Rectal smooth muscle tissue (tissue), 1 donor: ENCODE results near the gene PSTPIP1.

Source experiments
- H3K27ac ChIP-seq: one replicate; pipeline ENCODE4 v1.7.0; 2013; ENCODE audit warnings: low read depth, low read length, inconsistent platforms
- H3K27me3 ChIP-seq: one replicate; pipeline ENCODE4 v1.7.0; 2013; ENCODE audit warnings: low read length; ENCODE audit not compliant: control insufficient read depth, insufficient read depth
- H3K36me3 ChIP-seq: one replicate; pipeline ENCODE4 v1.7.0; 2013; ENCODE audit warnings: low read length; ENCODE audit not compliant: control insufficient read depth, insufficient read depth
- H3K4me1 ChIP-seq: one replicate; pipeline ENCODE4 v1.7.0; 2013; ENCODE audit warnings: low read length; ENCODE audit not compliant: control insufficient read depth, insufficient read depth
- H3K4me3 ChIP-seq: one replicate; pipeline ENCODE4 v1.7.0; 2013; ENCODE audit warnings: low read length
- H3K9ac ChIP-seq: one replicate; pipeline ENCODE4 v1.7.0; 2013; ENCODE audit warnings: low read length

The PSTPIP1 gene

GRCh38 chr15:76982756-76983155 is 12.2 kb upstream of the PSTPIP1 start:
- Histone ChIP-seq H3K27me3 (no peaks in the 10 kb centered on the region), H3K4me3 (no peak overlapping the region), H3K4me1 (no peaks in the 10 kb centered on the region), H3K27ac (no peak overlapping the region), H3K9ac (no peak overlapping the region), H3K36me3 (no peaks in the 10 kb centered on the region)

- H3K4me1 ChIP-seq: no peaks in the 10 kb centered on the region
- no peak overlapping the region for H3K27ac ChIP-seq
- no peak overlapping the region for H3K9ac ChIP-seq
- H3K4me3 ChIP-seq: no peak overlapping the region
- no peaks in the 10 kb centered on the region for H3K27me3 ChIP-seq
- H3K36me3 ChIP-seq: no peaks in the 10 kb centered on the region
These were observed 11.1 kb upstream of the PSTPIP1 start for GRCh38 chr15:76983590-76984375.

GRCh38 chr15:76986743-76987142 is 8.2 kb upstream of the PSTPIP1 start:
- Histone ChIP-seq H3K4me3 (no peak overlapping the region), H3K27ac (no peak overlapping the region), H3K36me3 (no peaks in the 10 kb centered on the region), H3K4me1 (no peaks in the 10 kb centered on the region), H3K27me3 (no peaks in the 10 kb centered on the region), H3K9ac (no peak overlapping the region)

- Histone ChIP-seq H3K4me3 (no peak overlapping the region), H3K27ac (no peak overlapping the region), H3K27me3 (no peaks in the 10 kb centered on the region), H3K4me1 (no peaks in the 10 kb centered on the region), H3K9ac (no peak overlapping the region), H3K36me3 (no peaks in the 10 kb centered on the region)
These were observed 7.7 kb upstream of the PSTPIP1 start for GRCh38 chr15:76987276-76987675.

- no peaks in the 10 kb centered on the region for H3K4me1 ChIP-seq
- H3K9ac ChIP-seq: no peak overlapping the region
- H3K36me3 ChIP-seq: no peaks in the 10 kb centered on the region
- H3K4me3 ChIP-seq: no peak overlapping the region
- no peak overlapping the region for H3K27ac ChIP-seq
- H3K27me3 ChIP-seq: no peaks in the 10 kb centered on the region
These were observed 6.7 kb upstream of the PSTPIP1 start for GRCh38 chr15:76987896-76988860.

GRCh38 chr15:76988867-76989780 is 5.8 kb upstream of the PSTPIP1 start:
- Histone ChIP-seq H3K27me3 (no peaks in the 10 kb centered on the region), H3K36me3 (no peaks in the 10 kb centered on the region), H3K4me3 (no peak overlapping the region), H3K27ac (no peak overlapping the region), H3K9ac (no peak overlapping the region), H3K4me1 (no peaks in the 10 kb centered on the region)

- Histone ChIP-seq H3K27ac (no peak overlapping the region), H3K36me3 (no peaks in the 10 kb centered on the region), H3K4me3 (no peak overlapping the region), H3K4me1 (peaks cover under 1% of the 10 kb centered on the region), H3K27me3 (no peaks in the 10 kb centered on the region), H3K9ac (no peak overlapping the region)
These were observed 3.9 kb upstream of the PSTPIP1 start for GRCh38 chr15:76991048-76991447.

DNA sequence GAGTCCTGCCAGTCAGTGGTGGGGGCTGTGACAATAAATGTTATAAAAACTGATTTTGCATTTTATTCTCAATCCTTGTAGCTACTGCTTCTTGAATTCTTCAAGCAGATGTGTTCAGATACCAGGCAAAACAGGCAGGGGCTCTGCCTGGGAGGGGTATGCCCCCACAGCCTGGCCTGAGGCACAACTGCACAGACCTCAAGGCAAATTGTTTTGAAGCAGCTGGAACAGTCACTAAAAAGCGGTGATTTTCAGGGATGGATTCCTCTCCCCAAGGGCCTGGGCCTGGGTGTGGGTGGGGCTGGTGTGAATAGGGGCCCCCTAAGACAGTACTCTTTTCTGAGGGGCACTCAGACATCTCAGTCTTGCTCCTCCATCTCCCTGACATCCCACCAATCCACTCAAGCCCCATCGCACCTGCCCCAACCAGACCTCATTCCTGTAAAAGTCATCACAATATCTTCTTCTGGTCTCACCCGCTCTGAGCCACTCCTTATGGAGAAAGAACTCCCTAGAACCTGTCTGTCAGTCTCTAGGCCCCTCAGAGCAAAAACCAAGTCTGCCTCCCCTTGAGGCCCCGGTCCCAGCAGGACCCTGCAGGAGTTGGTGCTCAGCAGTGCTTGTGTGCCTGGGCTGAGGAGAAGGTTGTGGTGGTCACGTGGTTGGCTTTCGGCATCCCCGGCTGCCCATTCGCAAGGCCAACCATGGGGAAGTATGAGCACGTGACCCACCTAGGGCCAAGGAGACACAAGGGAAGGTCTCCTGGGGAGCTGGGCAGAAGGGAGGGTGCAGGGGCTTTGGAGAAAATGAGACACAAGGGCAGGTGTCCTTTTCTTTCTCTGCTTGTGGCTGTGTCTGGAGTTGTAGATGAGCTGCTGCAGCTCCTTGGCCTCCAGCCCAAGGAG is 2.9 kb upstream of the PSTPIP1 start:
- H3K27me3 ChIP-seq: no peaks in the 10 kb centered on the region
- H3K36me3 ChIP-seq: no peaks in the 10 kb centered on the region
- H3K4me3 ChIP-seq: no peak overlapping the region
- H3K9ac ChIP-seq: no peak overlapping the region
- peaks cover 7% of the 10 kb centered on the region for H3K4me1 ChIP-seq
- H3K27ac ChIP-seq: no peak overlapping the region

DNA sequence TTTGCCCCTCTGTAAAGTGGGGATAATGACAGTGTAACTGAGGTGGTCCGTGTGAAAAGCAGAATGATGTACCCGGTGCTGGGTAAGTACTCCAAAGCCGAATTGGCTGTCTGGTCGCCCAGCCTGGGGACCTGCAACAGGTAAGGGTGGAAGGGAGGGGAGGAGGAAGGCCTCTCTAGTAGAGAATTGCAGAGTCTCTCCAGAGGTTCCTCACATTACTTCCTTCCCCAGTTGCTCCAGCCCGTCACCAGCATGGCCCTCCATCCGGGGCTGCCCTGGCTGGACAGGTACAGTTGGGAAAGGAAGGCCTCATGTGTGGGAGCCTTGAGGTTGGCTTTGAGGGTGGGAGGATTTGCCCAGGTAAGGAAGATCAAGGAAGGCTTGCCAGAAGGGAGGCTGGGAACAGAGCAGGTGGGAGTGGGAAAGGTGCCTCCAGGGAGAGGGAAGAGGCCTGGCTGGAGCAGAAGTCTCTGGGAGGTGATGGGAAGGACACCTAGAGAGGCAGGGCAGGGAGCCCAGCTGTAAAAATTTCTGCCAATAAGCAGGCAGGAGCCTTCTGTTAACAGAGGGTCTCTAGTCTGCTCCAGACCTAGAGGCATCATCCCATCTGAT is 1.7 kb upstream of the PSTPIP1 start:
- no peak overlapping the region for H3K4me3 ChIP-seq
- peaks cover 7% of the 10 kb centered on the region for H3K4me1 ChIP-seq
- no peaks in the 10 kb centered on the region for H3K27me3 ChIP-seq
- H3K27ac ChIP-seq: no peak overlapping the region
- H3K36me3 ChIP-seq: no peaks in the 10 kb centered on the region
- H3K9ac ChIP-seq: no peak overlapping the region

- peaks cover 7% of the 10 kb centered on the region for H3K4me1 ChIP-seq
These were observed 925 bp upstream of the PSTPIP1 start for GRCh38 chr15:76994001-76994400.

DNA sequence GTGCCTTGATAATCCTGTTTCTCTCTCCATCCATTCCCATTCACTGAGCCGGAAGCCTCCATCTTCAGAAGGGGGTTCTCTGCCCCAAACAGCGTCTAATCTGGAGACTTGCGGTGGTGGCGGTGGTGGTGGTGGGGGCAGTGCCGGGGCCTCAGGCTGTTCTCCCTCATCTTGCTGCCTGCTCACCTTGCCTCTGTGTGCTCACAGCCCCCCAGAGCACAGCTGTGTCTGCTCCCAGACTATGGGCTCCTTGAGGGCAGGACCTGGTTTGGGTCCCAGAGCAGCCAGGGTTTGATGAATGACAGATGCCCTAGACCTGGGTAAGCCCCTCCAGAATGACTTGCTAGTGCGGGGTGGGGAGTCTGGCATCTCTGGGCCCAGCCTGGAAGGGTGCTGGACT is 430 bp upstream of the PSTPIP1 start:
- Histone ChIP-seq H3K4me1 (peaks cover 7% of the 10 kb centered on the region), H3K27me3 (no peaks in the 10 kb centered on the region), H3K4me3 (no peak overlapping the region), H3K27ac (peak overlapping the region; percentile 36), H3K9ac (no peak overlapping the region), H3K36me3 (no peaks in the 10 kb centered on the region)

More at GRCh38 chr15:76994001-76994400, 925 bp upstream of the PSTPIP1 start:
- Histone ChIP-seq H3K27ac (no peak overlapping the region), H3K9ac (no peak overlapping the region), H3K36me3 (no peaks in the 10 kb centered on the region), H3K27me3 (no peaks in the 10 kb centered on the region), H3K4me3 (no peak overlapping the region)
